Liver (tissue), 3 donors: ENCODE results near the gene DNAH3.

Source experiments
- ATF3 ChIP-seq: IDR thresholded peaks from 2 replicates; pipeline ENCODE4 v1.6.1; 2016; ENCODE audit warnings: antibody characterized with exemption
- CTCF ChIP-seq: fragments of 150-350 bp; IDR thresholded peaks from 2 replicates; pipeline ENCODE4 v1.5.1; 2017; ENCODE audit warnings: improper control_type of control experiment, low read depth, low read length; ENCODE audit not compliant: missing input control
- FOXA1 ChIP-seq: IDR thresholded peaks from 2 replicates; pipeline ENCODE4 v1.6.1; 2016; ENCODE audit warnings: antibody characterized with exemption
- MAX ChIP-seq: IDR thresholded peaks from 2 replicates; pipeline ENCODE4 v1.6.1; 2016; ENCODE audit warnings: antibody characterized with exemption
- RAD21 ChIP-seq, 2 donors: IDR thresholded peaks; 2 replicates each; pipeline ENCODE4 v1.6.1; 2016; ENCODE audit warnings: antibody characterized with exemption in 2 of 2, mild to moderate bottlenecking in 2 of 2
- TAF1 ChIP-seq: conservative IDR thresholded peaks from 2 replicates; pipeline ENCODE4 v1.6.1; 2016; ENCODE audit warnings: antibody characterized with exemption, mild to moderate bottlenecking
- ZBTB33 ChIP-seq: IDR thresholded peaks from 2 replicates; pipeline ENCODE4 v1.6.1; 2016; ENCODE audit warnings: antibody characterized with exemption
- donor health status: healthy.
- donor health status: healthy.

GRCh38 chr16:20930365-20930690 is 220.3 kb downstream of the DNAH3 start:
- TF ChIP-seq FOXA1 (no peak), CTCF (no peak), MAX (no peak), RAD21 (IDR thresholded peaks at IDR 0.05) (no peak), ZBTB33 (no peak), ATF3 (no peak), TAF1 (no peak)
